Ecto neural progenitor cell (in vitro differentiated cells): ENCODE results near the gene CLPTM1.

Source experiments
- DNase-seq: peaks from one replicate; pipeline ENCODE4 v3.0.0-alpha.2; 2018; ENCODE audit warnings: low spot score

The CLPTM1 gene

DNA sequence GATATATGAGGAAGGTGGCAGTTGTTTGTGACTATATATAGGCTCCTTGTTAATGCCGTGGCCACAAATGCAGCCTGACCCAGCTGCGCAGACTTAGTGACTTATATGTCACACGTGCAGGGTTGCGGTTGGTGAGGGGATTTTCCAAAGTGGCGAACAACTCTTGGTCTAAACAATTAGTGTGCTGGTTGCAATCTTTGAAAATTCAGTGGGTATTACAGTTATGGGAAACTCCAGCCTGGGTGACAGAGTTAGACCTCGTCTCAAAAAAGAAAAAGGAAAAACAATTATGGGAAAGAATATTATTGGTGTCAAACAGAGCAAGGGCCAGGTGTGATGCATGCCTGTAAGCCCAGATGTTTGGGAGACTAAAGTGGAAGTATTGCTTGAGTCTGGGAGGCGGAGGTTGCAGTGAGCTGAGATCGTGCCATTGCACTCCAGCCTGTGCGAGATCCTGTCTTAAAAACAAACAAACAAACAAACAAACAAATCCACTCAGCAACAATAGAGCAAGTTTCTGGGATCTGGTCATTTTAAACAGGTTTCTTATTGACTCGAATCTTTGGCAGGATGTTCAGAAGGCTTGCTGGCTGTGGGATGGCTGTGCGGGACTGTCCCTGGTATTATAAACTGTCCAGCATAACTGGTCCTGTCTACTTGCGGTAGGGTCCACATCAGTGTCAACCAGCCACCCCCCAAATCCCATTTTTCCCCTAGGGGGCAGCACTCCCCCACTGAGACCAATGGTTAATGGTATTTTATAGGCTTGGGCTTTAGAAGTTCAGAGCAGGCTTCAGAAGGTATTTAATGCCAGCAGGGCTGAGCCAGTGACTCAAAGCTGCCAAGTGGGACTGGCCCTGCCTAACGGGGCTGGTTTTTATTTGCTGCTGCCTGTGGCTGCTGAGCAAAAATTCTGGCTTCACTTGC lies 61.5 kb downstream of the CLPTM1 start:
- DNase-seq = peak; percentile 76

DNA sequence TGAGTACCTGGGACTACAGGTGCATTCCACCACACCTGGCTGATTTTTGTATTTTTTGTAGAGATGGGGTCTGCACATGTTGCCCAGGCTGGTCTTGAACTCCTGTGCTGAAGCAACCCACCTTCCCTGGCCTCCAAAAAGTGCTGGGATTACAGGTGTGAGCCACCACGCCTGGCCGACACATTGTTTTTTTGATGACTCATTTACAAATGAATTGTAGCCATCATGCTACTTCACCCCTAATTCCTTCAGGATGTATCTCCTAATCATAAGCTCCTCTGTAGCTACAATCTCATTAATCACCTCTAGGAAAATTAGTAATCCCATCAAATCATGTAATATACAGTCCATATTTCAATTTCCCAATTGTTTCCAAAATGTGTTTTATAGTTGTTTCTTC lies 64.0 kb downstream of the CLPTM1 start:
- no peak for DNase-seq

DNA sequence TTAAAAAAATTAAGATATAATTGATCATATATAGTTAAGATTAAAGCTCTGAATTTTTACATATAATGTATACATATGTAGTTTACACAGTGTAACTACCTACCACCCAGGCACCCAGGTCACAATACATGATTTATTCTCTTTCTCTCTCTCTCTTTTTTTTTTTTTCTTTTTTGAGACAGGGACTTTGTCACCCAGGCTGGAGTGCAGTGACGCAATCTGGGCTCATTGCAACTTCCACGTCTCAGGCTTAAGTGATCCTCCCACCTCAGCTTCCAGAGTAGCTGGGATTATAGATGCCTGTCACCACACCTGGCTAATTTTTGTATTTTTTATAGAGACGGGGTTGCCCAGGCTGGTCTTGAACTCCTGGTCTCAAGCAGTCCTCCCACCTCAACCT lies 64.9 kb downstream of the CLPTM1 start:
- no peak for DNase-seq

DNA sequence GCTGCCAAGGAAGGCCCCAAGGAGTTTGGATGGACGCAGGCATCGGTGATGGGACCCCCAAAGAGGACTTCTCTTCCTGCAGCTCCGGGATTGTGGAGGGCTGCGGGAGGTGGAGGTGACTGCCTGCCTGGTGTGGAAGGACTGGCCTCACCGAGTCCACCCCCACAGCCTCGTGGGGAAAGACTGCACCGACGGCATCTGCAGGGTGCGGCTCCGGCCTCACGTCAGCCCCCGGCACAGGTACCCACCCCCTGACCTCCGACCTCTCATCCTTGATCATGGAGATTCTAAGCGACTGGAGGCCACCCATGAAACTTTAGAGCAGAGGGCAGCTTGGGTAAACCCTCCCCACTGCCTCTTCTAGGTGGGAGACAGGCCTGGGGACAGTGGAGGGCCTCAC lies 66.8 kb downstream of the CLPTM1 start:
- no peak for DNase-seq

DNA sequence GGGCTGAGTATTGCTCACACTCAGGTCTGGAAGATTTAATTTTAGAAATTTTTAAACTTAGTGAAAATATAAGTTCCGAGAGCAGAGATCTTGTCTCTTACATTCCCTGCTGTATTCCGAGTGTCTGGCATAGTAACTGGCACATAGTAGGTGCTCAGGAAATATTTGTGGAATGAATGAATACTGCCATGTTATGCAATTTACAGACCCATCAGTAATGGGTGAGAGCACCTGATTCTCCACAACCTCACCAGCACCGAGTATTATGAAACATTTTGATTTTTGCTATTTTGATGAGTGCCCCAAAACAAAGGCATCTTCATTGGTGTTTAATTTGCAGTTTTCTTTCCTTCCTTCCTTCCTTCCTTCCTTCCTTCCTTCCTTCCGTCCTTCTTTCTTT lies 67.9 kb downstream of the CLPTM1 start:
- DNase-seq = no peak

DNA sequence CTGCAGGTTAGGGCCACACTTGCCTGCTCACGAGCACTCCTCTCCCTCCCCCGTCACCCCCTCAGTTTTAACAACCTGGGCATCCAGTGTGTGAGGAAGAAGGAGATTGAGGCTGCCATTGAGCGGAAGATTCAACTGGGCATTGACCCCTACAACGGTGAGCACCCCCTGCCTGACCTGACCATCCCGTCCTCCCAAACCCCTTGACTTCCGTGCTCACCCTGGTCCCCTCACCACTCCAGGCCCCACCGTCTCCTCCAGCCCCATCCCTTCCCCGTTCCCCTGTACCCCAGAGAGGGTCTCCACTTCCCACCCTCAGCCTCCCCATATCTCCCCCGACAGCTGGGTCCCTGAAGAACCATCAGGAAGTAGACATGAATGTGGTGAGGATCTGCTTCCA lies 70.1 kb downstream of the CLPTM1 start:
- DNase-seq = no peak

DNA sequence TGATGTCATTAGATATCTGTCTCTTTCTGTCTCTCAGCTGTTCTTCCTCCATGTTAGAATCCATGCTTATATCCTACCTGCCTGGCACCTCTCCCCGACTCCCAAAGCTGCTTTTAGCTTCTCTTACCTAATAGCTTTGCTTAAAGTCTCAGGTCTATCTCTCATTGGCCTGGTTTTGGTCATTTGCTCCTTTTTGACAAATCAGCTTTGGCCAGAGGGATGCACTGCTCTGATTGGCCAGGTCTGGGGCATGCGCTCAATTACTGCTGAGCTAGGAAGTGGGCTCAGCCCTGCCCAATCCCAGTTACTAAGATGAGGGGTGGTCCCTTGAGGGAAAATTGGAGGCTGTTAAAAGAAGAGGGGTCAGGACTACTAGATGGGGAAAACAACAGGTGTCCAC lies 72.2 kb downstream of the CLPTM1 start:
- DNase-seq = no peak

DNA sequence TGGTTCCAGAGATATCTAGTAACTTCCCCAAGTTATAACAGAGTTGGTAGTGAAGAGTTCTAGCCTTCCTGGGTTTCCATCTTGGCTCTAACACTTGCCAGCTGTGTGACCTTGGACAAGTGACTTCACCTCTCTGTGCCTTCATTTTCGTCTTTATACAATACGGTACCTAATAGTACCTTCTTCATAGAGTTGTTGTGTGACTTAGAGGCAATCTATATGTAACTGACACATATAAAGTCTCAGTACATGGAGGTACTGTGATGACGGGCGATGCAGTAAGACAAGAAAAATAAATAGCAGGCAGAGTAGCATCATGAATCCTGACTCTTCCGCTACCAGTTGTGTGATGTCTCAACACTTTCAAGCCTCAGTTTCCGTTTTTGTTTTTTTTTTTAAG lies 75.6 kb downstream of the CLPTM1 start:
- DNase-seq = no peak

DNA sequence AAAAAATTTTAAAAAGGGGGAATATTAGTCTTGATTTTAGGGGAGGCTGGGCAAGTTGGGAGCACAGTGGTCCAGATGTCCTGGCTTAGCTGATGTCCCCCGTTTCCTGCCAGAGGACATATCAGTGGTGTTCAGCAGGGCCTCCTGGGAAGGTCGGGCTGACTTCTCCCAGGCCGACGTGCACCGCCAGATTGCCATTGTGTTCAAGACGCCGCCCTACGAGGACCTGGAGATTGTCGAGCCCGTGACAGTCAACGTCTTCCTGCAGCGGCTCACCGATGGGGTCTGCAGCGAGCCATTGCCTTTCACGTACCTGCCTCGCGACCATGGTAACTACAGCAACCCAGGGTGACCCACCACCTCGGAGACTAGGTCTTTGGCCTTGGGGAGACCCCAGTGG lies 77.2 kb downstream of the CLPTM1 start:
- DNase-seq = no peak

DNA sequence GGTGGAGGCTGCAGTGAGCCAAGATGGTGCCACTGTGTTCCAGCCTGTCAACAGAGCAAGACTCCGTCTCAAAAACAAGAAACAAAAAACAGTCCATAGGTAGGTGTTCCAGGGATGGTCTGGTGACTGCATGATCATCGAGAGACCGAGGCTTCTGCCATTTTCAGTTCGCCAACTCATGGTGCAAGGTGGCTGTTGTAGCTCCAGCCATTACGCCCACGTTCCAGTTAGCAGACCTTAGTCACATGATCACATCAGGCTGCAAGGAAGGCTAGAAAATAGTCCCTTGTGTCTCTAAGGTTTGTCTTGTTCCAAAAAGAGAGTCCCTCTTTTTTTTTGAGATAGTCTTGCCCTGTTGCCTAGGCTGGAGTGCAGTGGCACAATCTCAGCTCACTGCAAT lies 80.6 kb downstream of the CLPTM1 start:
- DNase-seq = no peak

DNA sequence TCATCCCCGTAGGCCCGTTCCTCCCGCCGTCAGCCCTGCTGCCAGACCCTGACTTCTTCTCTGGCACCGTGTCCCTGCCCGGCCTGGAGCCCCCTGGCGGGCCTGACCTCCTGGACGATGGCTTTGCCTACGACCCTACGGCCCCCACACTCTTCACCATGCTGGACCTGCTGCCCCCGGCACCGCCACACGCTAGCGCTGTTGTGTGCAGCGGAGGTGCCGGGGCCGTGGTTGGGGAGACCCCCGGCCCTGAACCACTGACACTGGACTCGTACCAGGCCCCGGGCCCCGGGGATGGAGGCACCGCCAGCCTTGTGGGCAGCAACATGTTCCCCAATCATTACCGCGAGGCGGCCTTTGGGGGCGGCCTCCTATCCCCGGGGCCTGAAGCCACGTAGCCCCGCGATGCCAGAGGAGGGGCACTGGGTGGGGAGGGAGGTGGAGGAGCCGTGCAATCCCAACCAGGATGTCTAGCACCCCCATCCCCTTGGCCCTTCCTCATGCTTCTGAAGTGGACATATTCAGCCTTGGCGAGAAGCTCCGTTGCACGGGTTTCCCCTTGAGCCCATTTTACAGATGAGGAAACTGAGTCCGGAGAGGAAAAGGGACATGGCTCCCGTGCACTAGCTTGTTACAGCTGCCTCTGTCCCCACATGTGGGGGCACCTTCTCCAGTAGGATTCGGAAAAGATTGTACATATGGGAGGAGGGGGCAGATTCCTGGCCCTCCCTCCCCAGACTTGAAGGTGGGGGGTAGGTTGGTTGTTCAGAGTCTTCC lies 82.4 kb downstream of the CLPTM1 start:
- no peak for DNase-seq

DNA sequence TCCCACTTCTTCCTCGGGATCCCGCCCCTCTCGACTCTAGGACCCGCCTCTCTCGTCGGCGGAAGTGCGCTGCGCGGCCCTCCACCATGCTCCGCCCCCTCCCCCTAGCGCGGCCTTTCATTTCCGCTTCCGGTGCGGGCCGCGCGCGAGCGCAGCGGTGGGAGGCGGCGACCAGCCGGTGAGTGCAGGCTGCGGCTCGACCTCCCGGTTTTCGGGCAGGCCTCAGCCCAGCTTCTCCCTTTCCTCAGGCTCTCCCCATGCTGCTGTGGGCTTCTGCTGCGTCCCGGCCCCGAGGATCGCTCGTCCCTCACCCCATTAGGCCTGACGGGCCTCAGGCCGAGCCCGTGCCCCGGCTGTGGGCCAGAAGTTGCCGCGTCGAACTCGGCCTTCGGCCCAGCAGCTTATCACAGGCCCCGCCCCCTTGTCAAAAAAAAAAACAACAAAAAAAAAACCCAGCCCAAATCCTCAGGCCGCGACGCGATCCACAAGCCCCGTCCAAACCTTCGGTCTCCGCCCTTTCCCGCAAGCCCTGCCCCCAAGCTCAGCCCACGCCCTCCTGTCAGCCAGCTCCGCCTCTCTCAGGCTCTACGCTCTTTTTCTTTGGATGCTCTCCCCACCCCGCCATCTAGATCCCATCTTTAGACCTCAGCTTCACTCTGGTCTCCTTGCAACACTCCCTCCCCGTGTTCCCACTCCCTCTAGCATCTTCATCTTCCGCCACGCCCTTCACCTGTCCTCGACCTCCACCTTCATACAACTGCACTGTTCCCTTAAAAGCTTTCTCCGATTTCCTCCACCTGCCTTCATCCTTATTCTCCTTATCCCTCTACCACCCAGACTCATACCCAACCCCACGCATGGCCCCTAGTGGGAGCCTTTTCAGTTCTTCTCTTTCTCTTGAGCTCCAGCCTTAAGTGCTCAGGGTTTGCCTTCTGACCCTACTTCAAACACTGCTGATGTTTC lies 84.0 kb downstream of the CLPTM1 start, which contains the start of gene CLASRP:
Gene CLASRP (plus strand): TSS at position 115 of the 963 bp plus-strand sequence. CDS start 1,168 bp downstream, outside the sequence.
- peak; percentile 90 for DNase-seq

DNA sequence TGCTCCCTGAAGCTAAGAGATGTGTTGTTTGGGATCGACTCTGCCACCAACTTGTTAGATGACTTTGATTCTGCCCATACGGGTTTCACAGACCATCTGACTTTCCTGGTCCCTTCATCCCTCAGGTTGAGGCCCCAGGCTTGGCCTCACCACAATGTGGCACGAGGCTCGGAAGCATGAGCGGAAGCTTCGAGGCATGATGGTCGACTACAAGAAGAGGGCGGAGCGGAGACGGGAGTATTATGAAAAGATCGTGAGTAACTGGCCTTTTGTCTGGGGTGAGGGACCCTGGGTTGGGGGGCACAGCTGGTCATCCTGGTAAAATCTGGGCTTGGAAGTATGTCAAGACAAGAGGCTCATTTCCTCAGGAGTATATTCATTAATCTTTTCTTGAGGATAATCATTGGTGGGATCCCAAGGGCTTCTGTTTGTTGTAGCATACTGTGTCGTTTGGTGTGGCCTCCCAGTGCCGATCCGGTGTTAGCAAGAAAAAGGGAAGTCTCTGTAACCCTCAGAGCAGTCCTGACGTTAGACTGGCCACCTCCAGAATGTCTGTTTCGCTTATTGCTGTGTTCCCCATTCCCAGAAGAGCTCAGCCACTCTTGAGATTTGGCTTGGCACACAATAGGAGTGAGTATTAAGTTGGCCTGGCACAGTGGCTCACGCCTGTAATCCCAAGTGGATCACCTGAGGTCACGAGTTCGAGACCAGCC lies 85.0 kb downstream of the CLPTM1 start:
- DNase-seq = no peak

DNA sequence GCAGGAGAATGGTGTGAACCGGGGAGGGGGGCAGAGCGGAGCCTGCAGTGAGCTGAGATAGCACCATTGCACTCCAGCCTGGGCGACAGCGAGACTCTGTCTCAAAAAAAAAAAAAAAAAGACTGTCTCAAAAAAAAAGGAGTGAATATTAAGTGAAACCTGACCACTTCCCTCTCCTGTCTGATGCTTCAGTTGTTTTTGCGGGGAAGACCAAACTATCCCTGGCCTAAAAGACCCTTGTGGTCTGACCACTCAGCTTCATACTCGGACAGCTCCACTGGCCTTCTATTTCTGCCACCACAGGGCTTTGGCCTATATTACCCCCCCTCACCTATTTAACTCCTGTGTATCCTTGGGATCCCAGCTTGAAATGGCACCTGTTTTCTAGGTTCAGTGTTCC lies 85.9 kb downstream of the CLPTM1 start:
- DNase-seq = no peak
